ENCODE data around the gene MEMO1.

- no peak for TF ChIP-seq EZH2 (IDR thresholded peaks at IDR 0.05; ENCODE audit: borderline replicate concordance)
- TF ChIP-seq, protein P1, sequence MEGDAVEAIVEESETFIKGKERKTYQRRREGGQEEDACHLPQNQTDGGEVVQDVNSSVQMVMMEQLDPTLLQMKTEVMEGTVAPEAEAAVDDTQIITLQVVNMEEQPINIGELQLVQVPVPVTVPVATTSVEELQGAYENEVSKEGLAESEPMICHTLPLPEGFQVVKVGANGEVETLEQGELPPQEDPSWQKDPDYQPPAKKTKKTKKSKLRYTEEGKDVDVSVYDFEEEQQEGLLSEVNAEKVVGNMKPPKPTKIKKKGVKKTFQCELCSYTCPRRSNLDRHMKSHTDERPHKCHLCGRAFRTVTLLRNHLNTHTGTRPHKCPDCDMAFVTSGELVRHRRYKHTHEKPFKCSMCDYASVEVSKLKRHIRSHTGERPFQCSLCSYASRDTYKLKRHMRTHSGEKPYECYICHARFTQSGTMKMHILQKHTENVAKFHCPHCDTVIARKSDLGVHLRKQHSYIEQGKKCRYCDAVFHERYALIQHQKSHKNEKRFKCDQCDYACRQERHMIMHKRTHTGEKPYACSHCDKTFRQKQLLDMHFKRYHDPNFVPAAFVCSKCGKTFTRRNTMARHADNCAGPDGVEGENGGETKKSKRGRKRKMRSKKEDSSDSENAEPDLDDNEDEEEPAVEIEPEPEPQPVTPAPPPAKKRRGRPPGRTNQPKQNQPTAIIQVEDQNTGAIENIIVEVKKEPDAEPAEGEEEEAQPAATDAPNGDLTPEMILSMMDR (IDR thresholded peaks at IDR 0.05; ENCODE audit: poor library complexity): no peak
Observed at GRCh38 chr2:31931916-31932315, 78.9 kb downstream of the MEMO1 start.

Data from hepatocyte (in vitro differentiated cells).